GM11168 (cell line): ENCODE results near the gene ADGRG3.

Source experiments
- in situ Hi-C: fragments of 300-500 bp; cut with MboI; formaldehyde crosslinking; loops from one replicate; pipeline ENCODE4 v1.12.0; 2022; ENCODE audit warnings: low sequenced_read_pairs; ENCODE audit not compliant: unreplicated experiment

Gene ADGRG3

GRCh38 chr16:57690782-57691471 lies 22.8 kb downstream of the ADGRG3 start:
- in situ Hi-C loops, result no loop called here

GRCh38 chr16:57692636-57693035 lies 24.5 kb downstream of the ADGRG3 start:
- in situ Hi-C loops, result no loop called here

- in situ Hi-C loops, result no loop called here
Observed at GRCh38 chr16:57693550-57693949, 25.4 kb downstream of the ADGRG3 start.

GRCh38 chr16:57694231-57694724 lies 26.2 kb downstream of the ADGRG3 start:
- in situ Hi-C loops, result no loop called here

GRCh38 chr16:57694725-57695679 lies 26.9 kb downstream of the ADGRG3 start, which contains the start of gene DRC7:
DRC7 (plus strand) TSS chr16:57694806; CDS start chr16:57697950, 3,144 bp downstream.
- in situ Hi-C loops, result no loop called here

DNA sequence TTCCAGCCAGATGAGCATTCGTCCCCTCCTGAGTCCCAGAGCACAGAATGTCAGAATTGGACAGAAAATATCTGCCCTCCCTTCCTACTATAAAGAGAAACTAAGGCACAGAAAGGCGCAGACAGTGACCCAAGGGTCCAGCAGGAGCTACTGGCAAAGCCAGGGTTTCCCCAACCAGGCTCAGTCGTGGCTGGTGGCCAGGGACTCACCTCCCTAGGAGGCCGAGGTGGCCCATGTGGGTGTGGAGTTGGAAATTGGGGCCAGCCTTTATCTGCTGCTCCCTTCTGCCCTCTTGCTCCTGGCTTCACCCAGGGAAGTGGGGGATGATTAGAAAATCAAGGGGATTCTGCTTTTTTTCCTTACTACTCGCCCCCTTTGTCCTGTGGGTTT lies 27.6 kb downstream of the ADGRG3 start:
- in situ Hi-C loops, result no loop called here

DNA sequence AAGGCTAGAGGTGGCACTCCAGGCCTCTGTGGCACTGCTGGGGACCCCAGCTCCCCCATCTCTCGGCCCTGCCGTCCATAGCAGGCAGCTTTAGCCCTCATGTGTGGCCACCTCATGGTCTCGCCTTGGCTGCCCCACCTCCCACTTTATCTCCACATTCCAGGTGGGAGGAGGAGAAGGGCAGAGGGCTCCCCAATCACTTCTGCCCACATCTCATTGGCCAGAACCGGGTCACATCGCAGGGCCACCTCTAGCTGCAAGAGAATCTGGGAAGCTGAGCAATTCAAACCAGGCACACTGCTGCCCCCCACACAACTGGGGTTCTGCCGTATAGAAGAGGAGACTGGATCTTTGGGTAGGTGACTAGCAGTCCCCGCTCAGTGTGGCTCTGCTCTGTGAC lies 28.1 kb downstream of the ADGRG3 start:
- in situ Hi-C loops, result no loop called here

GRCh38 chr16:57697896-57698537 lies 29.9 kb downstream of the ADGRG3 start:
- in situ Hi-C loops, result no loop called here

- in situ Hi-C loops, result no loop called here
Observed at GRCh38 chr16:57698812-57699405, 30.8 kb downstream of the ADGRG3 start.

- in situ Hi-C loops, result no loop called here
Observed at GRCh38 chr16:57699481-57699880, 31.4 kb downstream of the ADGRG3 start.

GRCh38 chr16:57699899-57700298 lies 31.8 kb downstream of the ADGRG3 start:
- in situ Hi-C loops, result no loop called here

DNA sequence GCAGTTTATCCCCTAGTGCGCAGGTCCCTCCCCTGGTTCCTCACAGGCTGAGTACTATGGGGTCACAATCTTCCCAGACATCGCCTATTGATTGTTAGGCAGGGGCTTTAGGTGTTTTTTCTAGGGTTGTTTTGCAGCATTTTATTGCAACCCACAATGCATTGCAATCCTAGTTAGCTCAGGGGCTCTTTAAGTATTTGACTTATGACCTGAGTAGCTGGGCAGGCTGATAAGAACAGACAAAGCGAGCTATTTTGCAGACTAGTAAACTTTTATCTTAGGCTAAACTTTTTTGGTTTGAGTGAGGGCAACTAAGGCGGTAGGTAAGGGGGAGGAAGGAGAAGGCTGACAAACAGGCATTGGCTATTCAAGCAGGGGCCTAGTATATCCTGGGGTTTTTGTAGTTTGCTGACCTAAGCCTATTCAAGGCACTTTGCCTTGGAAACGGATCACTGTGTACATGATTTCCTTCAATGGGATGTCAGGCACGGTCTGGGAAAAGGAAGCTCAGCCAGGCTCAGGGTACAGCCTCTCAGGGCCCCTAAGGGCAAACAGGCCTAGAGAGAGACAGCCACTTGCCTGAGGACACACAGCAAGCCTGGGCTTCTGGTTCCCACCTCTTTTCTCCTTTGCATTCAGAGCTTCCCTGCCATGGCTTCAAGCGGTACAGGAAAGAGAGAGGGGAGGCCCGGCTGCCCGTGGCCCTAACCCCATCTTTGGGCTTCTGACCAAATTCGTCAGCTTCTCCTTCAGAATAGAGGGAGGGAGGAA lies 32.9 kb downstream of the ADGRG3 start:
- in situ Hi-C loops, result no loop called here

DNA sequence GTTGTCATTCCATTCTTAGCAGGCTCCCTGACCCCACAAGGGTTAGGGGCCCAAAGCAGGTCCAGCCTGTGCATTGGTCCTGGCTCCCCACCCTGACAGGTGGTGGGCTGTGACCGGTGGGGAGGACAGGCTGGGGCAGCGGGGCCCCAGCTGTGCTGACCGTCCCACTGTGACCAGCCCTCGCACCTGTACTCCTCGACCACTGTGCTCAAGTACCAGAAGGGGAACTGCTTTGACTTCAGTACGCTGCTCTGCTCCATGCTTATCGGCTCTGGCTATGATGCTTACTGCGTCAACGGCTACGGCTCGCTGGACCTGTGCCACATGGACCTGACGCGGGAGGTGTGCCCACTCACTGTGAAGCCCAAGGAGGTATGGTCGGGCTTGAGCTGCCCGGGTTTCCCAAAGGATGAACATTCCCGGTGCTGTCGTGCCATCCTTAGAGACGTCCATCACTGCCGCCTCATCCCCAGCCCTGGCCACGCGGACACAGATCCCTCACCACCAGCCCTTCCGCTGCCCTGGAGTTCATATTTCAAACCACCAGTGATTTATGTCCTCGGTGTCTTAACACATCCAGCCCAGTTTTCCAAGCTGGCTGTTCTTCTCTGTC lies 33.8 kb downstream of the ADGRG3 start:
- in situ Hi-C loops, result no loop called here

DNA sequence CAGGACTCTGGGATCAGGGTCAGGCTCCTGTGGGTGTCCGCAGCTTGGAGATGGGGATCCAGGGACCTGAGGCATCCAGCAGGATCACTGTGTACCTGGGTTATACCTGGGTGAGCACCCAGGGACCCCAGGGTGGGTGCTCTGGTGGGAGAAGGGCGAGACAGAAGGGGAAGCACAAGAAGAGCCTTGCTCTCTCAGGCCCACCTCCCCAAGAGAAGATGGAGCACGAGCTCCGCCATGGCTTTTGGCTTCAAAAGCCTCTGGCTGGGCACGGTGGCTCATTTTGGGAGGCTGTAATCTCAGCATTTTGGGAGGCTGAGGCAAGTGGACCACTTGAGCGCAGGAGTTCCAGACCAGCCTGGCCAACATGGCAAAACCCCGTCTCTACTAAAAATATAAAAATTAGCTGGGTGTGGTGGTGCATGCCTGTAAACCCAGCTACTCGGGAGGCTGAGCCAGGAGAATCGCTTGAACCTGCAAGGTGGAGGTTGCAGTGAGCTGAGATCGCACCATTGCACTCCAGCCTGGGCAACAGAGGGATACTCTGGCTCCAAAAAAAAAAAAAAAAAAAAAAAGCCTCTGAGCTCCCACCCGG lies 35.4 kb downstream of the ADGRG3 start:
- in situ Hi-C loops, result no loop called here

DNA sequence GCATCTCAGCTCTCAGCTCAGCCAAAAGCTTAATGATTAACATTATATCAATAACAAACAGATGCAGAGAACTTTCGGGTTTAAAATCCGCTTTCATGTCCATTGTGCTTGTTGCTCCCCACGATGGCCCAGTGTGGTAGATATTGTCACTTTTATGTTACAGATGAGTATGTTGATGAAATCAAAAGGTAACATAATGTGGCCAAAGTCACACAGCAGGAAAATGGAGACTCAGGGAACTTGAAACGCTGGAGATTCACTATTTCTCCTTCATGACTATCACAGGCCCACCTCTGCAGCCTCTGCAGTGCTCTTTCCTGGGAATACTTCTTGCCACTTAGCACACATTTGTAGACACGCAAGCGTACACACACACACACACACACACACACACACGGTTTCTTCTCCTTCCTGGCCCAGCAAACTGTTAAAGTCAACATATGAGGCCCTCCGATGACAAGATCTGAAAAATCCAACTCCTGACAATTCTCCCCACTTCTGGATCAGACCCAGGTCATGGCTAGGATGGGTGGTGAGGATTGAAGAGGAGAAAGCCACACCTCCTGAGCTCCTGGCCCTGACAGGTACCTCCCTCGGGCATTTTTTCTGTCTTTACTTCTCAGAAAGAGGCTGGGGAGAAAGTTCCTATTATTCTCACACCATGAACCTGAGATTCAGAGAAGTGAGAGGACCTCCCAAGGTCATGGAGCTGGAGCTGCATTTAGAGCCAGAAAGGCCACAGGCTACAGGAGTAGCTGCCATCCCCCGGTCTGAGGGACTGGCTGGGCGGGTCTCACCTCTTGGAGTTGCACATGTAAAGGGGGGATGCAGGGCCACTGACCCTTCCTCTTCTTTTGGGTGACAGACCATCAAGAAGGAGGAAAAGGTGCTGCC lies 36.2 kb downstream of the ADGRG3 start:
- in situ Hi-C loops, result no loop called here

DNA sequence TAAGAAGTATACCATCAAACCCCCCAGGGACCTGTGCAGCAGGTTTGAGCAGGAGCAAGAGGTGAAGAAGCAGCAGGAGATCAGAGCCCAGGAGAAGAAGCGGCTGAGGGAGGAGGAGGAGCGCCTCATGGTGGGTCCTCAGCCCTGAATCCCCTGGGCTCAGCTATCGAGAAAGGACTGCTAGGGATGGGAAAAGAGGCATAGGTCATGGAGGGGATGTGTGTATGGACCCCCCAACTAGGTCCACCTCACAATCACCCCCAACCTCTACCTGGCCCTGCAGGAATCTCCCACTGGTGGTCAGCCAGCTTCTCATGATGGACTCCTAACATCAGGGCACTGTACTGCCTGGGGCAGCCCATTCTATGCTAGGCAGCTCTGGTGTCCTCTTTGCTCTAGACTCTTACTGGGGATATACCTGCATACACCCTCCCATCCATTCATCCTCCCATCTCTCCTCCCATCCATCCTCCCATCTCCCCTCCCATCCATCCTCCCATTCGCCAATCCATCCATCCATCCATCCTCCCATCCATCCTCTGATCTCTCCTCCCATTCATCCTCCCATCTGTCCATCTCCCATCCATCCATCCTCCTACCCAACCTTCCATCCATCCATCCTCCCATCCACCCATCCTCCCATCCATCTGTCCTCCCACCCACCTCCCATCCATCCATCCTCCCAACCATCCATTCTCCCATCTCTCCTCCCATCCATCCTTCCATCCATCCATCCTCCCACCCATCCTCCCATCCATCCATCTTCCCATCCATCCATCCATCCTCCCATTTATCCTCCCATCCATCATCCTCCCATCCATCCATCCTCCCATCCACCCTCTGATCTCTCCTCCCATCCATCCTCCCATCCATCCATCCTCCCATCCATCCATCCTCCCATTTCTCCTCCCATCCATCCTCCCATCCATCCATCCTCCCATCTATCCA lies 37.1 kb downstream of the ADGRG3 start:
- in situ Hi-C loops, result no loop called here

- in situ Hi-C loops, result no loop called here
Observed at GRCh38 chr16:57706717-57707116, 38.6 kb downstream of the ADGRG3 start.
